Tibial nerve (tissue), 4 donors: Measurements from ENCODE around the gene NEGR1. TPM values are rescaled to one million over a fixed set of nuclear protein-coding genes. Genes with fewer than 3 reads are reported as not detected.

Source experiments
- DNase-seq, 2 donors: peaks; one replicate each; pipeline ENCODE4 v3.0.0-alpha.2; 2019; ENCODE audit warnings: low spot score in 2 of 2
- H3K27ac ChIP-seq, 4 donors: fragments of 200-600 bp; sonication (generic) in 3 of 4; one replicate each; pipeline ENCODE4 v1.5.1; 2017 to 2019; ENCODE audit warnings: mild to moderate bottlenecking in 1 of 4
- H3K27me3 ChIP-seq, 2 donors: fragments of 200-600 bp; sonication (generic) in 1 of 2; one replicate each; pipeline versions ENCODE4 v1.5.1 to v1.6.0; 2017 to 2019
- H3K36me3 ChIP-seq, 3 donors: fragments of 200-600 bp; sonication (generic); one replicate each; pipeline ENCODE4 v1.5.1; 2018 to 2019
- H3K4me1 ChIP-seq, 4 donors: fragments of 200-600 bp; sonication (generic) in 3 of 4; one replicate each; pipeline ENCODE4 v1.5.1; 2017 to 2019
- H3K4me3 ChIP-seq, 4 donors: fragments of 200-600 bp; sonication (generic) in 3 of 4; one replicate each; pipeline ENCODE4 v1.5.1; 2017 to 2019; ENCODE audit warnings: mild to moderate bottlenecking in 1 of 4, moderate library complexity in 1 of 4
- H3K9me3 ChIP-seq, 4 donors: fragments of 200-600 bp; sonication (generic) in 3 of 4; one replicate each; pipeline ENCODE4 v1.5.1; 2017 to 2019
- EP300 ChIP-seq, 2 donors: sonication (generic); formaldehyde crosslinking; IDR thresholded peaks; one replicate each; pipeline ENCODE4 v1.6.1; 2017; ENCODE audit warnings: antibody characterized with exemption in 2 of 2, mild to moderate bottlenecking in 1 of 2
- POLR2A ChIP-seq, 2 donors: fragments of 450-650 bp; IDR thresholded peaks; one replicate each; pipeline ENCODE4 v1.6.1; 2017; ENCODE audit warnings: antibody characterized with exemption in 2 of 2, mild to moderate bottlenecking in 2 of 2, moderate library complexity in 2 of 2
- WGBS, 2 donors: methylation state at CpG; one replicate each; pipeline ENCODE4 v1.1.5; 2018; 5-methylcytosine and 5-hydroxymethylcytosine counted together
- small RNA-seq: library from RNA; depleted of rRNA; stranded (forward); fragments of <200 nt; gene quantifications from one replicate; pipeline ENCODE3, GENCODE V24; 2016
- total RNA-seq, 4 donors: library from RNA; depleted of rRNA; stranded (reverse); fragments of >200 nt; gene quantifications; one replicate each; pipeline ENCODE4 v1.1.0, GENCODE V29; 2016
- TF ChIP-seq, protein P1 (sequence below), 5 experiments: fragments of 200-600 bp in 3 of 5; fragments of 450-650 bp in 2 of 5; sonication (generic) in 3 of 5; IDR thresholded peaks; one replicate each; pipeline ENCODE4 v1.5.1; 2016 to 2019; ENCODE audit warnings: antibody characterized with exemption in 5 of 5, mild to moderate bottlenecking in 3 of 5, moderate library complexity in 2 of 5

NEGR1 gene
- total RNA-seq, 4 donors from 2014 or later: 46.0 to 58.2 (median 52.4) TPM

DNA sequence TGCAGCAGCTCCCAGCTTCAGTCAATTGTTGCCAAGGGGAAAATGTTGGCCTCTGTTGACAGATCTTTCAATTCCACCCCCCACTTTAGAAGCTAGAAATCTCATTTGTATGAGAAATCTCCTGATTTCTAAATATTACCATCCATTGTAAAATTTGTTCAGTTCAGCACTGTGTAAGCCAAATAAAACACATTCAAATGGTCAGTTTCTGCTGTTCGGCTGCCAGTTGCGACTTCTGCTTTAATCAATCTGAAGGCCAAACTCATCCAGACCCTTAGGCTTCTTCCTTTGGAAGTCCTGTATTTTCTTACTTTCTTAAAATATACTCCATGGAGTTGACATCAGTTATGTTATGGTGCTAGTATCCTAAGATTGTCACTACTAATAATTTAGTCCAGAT, 920.3 kb downstream of the NEGR1 start:
- H3K9me3 ChIP-seq: peaks cover 0 to 12% (median 0%) of the 10 kb centered on the region in 4 donors
- H3K27me3 ChIP-seq: no peaks in the 10 kb centered on the region
- TF ChIP-seq POLR2A (IDR thresholded peaks at IDR 0.05): no peak
- no peak for TF ChIP-seq EP300 (IDR thresholded peaks at IDR 0.05)
- TF ChIP-seq, protein P1, sequence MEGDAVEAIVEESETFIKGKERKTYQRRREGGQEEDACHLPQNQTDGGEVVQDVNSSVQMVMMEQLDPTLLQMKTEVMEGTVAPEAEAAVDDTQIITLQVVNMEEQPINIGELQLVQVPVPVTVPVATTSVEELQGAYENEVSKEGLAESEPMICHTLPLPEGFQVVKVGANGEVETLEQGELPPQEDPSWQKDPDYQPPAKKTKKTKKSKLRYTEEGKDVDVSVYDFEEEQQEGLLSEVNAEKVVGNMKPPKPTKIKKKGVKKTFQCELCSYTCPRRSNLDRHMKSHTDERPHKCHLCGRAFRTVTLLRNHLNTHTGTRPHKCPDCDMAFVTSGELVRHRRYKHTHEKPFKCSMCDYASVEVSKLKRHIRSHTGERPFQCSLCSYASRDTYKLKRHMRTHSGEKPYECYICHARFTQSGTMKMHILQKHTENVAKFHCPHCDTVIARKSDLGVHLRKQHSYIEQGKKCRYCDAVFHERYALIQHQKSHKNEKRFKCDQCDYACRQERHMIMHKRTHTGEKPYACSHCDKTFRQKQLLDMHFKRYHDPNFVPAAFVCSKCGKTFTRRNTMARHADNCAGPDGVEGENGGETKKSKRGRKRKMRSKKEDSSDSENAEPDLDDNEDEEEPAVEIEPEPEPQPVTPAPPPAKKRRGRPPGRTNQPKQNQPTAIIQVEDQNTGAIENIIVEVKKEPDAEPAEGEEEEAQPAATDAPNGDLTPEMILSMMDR (IDR thresholded peaks at IDR 0.05): no peak
- 65 to 74% methylated on average over 2 of the region's 2 CpGs for WGBS, 2 donors
- no peak for DNase-seq
- H3K27ac ChIP-seq: no peak overlapping the region
- H3K4me1 ChIP-seq: no peaks in the 10 kb centered on the region
- H3K4me3 ChIP-seq: no peak overlapping the region
- no peaks in the 10 kb centered on the region for H3K36me3 ChIP-seq

DNA sequence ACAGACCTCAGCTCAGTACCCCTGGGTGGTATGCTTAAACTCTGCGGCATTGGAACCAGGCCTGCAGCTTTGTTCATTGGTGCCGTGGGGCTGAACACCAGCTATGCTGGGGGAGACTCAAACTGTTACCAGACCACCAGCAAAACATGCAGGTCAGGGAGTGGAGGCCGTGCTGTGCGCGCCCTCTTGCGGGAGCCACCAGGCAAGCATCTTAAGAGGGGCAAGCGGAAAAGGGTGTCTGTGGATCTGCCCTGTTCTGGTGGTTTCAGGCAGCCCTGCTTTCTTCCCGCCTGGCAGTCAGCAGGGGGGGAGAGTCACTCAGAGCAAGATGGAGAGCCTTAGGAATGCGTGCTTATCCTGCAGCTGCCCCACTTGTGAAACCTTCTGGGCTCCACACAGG, 924.6 kb downstream of the NEGR1 start:
- H3K27me3 ChIP-seq: no peaks in the 10 kb centered on the region
- H3K4me1 ChIP-seq: no peaks in the 10 kb centered on the region
- TF ChIP-seq POLR2A (IDR thresholded peaks at IDR 0.05): no peak
- TF ChIP-seq, protein P1 (IDR thresholded peaks at IDR 0.05): no peak
- no peak for TF ChIP-seq EP300 (IDR thresholded peaks at IDR 0.05)
- H3K36me3 ChIP-seq: no peaks in the 10 kb centered on the region
- no peak overlapping the region for H3K27ac ChIP-seq
- no peak for DNase-seq
- 66 to 80% methylated on average over 7 to 9 of the region's 9 CpGs for WGBS, 2 donors
- H3K9me3 ChIP-seq: peaks cover 0 to 12% (median 0%) of the 10 kb centered on the region in 4 donors
- H3K4me3 ChIP-seq: no peak overlapping the region

DNA sequence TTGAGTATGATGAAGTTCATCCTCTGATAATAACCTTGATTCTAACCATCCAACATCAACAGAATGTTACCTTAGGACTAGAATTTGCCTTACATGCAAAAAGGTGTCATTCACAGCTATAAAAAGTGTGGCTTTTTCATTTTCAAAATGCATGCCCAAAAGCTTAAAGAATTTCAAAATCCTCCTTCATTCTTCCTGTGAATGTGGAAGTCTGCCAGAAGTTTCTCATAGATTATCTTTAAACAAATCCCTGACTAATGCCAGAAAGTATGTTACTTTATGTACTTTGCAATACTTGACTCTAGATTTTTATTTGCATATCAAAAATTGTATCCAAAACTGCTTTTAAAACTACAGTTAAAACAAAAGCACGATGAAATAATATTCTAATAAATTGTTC, 930.9 kb downstream of the NEGR1 start:
- Histone ChIP-seq H3K4me3 (no peak overlapping the region), H3K27ac (no peak overlapping the region), H3K27me3 (no peaks in the 10 kb centered on the region), H3K4me1 (no peaks in the 10 kb centered on the region), H3K36me3 (no peaks in the 10 kb centered on the region), H3K9me3 (no peaks in the 10 kb centered on the region)
- 73 to 81% methylated on average over 1 of the region's 1 CpG for WGBS, 2 donors
- TF ChIP-seq, protein P1 (IDR thresholded peaks at IDR 0.05): no peak
- TF ChIP-seq POLR2A (IDR thresholded peaks at IDR 0.05): no peak
- DNase-seq: no peak

DNA sequence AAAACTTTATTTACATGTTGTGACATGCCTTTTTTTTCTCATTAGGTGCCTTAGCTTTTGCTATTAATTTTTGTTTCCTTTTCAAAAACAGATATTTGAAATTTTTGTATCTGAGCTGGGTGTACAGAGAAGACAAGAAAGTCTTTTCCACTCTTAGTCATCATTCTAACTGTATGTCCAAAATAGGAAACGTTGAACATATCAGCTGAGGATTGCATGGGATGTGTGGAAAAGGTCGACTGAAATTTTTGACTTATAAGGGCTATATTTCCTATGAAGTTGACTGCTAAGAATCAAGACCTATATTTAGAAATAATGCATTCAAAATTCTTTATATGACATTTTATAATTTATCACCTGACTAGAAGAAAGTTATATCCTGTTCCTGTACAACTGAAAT, 931.5 kb downstream of the NEGR1 start:
- 45 to 57% methylated on average over 2 of the region's 2 CpGs for WGBS, 2 donors
- no peaks in the 10 kb centered on the region for H3K36me3 ChIP-seq
- H3K27ac ChIP-seq: no peak overlapping the region
- H3K27me3 ChIP-seq: no peaks in the 10 kb centered on the region
- H3K4me3 ChIP-seq: no peak overlapping the region
- no peaks in the 10 kb centered on the region for H3K9me3 ChIP-seq
- DNase-seq: no peak
- TF ChIP-seq EP300 (IDR thresholded peaks at IDR 0.05): no peak
- TF ChIP-seq, protein P1 (IDR thresholded peaks at IDR 0.05): no peak
- no peak for TF ChIP-seq POLR2A (IDR thresholded peaks at IDR 0.05)
- no peaks in the 10 kb centered on the region for H3K4me1 ChIP-seq

DNA sequence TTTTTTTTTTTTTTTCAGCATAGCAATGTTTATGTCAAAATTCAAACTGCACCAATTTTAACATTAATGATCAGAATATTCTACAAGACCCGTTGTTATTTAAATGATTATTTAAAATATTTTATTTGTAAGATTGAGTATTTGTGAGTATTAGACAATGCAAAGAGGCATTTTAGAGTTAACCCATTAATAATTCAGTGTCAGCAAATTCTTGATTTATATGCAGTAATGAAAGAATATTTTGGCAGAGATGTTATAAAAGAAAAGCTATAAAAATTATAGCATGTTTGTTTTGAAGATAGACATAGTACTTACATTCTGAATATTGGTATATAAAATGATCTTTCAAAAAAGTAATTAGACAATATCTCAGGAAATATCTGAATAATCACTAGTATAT, 932.0 kb downstream of the NEGR1 start:
- no peak overlapping the region for H3K27ac ChIP-seq
- TF ChIP-seq, protein P1 (IDR thresholded peaks at IDR 0.05): no peak
- no peak for TF ChIP-seq EP300 (IDR thresholded peaks at IDR 0.05)
- no peak for TF ChIP-seq POLR2A (IDR thresholded peaks at IDR 0.05)
- no peaks in the 10 kb centered on the region for H3K4me1 ChIP-seq
- H3K9me3 ChIP-seq: no peaks in the 10 kb centered on the region
- H3K36me3 ChIP-seq: no peaks in the 10 kb centered on the region
- 86 to 90% methylated on average over 1 of the region's 1 CpG for WGBS, 2 donors
- no peak for DNase-seq
- H3K27me3 ChIP-seq: no peaks in the 10 kb centered on the region
- no peak overlapping the region for H3K4me3 ChIP-seq

Small RNA genes lying within 50 kb of the gene (small RNA-seq; reads per million reads assigned to genes)
- not detected for gene AL358453.1
- not detected for gene AL359821.1
